H9 (cell line): ENCODE results near the gene SETBP1. TPM values are rescaled to one million over a fixed set of nuclear protein-coding genes. Genes with fewer than 3 reads are reported as not detected.

Experiments
- DNase-seq: peaks from one replicate; pipeline ENCODE4 v3.0.0-alpha.2; 2017
- H2AFZ ChIP-seq: one replicate; pipeline ENCODE4 v1.6.1; 2013; ENCODE audit warnings: mild to moderate bottlenecking, low read length, control low read depth, moderate library complexity
- H2AK5ac ChIP-seq: 2 replicates; pipeline ENCODE4 v1.6.1; 2013; ENCODE audit warnings: low read length, control low read depth, mixed read lengths; ENCODE audit not compliant: insufficient read length
- H2BK120ac ChIP-seq: one replicate; pipeline ENCODE4 v1.6.1; 2013; ENCODE audit warnings: low read depth, mild to moderate bottlenecking, low read length, control low read depth, inconsistent platforms; ENCODE audit not compliant: poor library complexity, severe bottlenecking
- H2BK12ac ChIP-seq: 2 replicates; pipeline ENCODE4 v1.6.1; 2013; ENCODE audit warnings: low read length, control low read depth, mixed read lengths, low read depth; ENCODE audit not compliant: insufficient read length
- H2BK15ac ChIP-seq: 2 replicates; pipeline ENCODE4 v1.6.1; 2013; ENCODE audit warnings: low read depth, low read length, control low read depth
- H2BK20ac ChIP-seq: one replicate; pipeline ENCODE4 v1.6.1; 2013; ENCODE audit warnings: low read depth, mild to moderate bottlenecking, low read length, control low read depth, inconsistent platforms; ENCODE audit not compliant: poor library complexity, severe bottlenecking
- H2BK5ac ChIP-seq: 2 replicates; pipeline ENCODE4 v1.6.1; 2013; ENCODE audit warnings: low read length, control low read depth, mixed read lengths; ENCODE audit not compliant: insufficient read length
- H3K14ac ChIP-seq: 2 replicates; pipeline ENCODE4 v1.6.1; 2013; ENCODE audit warnings: low read length, control low read depth; ENCODE audit not compliant: insufficient read depth
- H3K18ac ChIP-seq: 2 replicates; pipeline ENCODE4 v1.6.1; 2013; ENCODE audit warnings: low read depth, mild to moderate bottlenecking, mixed read lengths, low read length, control low read depth; ENCODE audit not compliant: insufficient read length
- H3K23ac ChIP-seq: 2 replicates; pipeline ENCODE4 v1.6.1; 2013; ENCODE audit warnings: low read length, control low read depth, mixed read lengths, low read depth; ENCODE audit not compliant: insufficient read length
- H3K23me2 ChIP-seq: 2 replicates; pipeline ENCODE4 v1.6.1; 2013; ENCODE audit warnings: low read depth, mild to moderate bottlenecking, mixed read lengths, low read length, control low read depth; ENCODE audit not compliant: insufficient read length, poor library complexity, severe bottlenecking
- H3K27ac ChIP-seq: 2 replicates; pipeline ENCODE4 v1.5.1; 2013; ENCODE audit warnings: low read length, control low read depth, mixed read lengths, low read depth; ENCODE audit not compliant: insufficient read length
- H3K27me3 ChIP-seq: 2 replicates; pipeline ENCODE4 v1.6.1; 2013; ENCODE audit warnings: low read length, control low read depth, inconsistent platforms; ENCODE audit not compliant: insufficient read depth
- H3K4ac ChIP-seq: 2 replicates; pipeline ENCODE4 v1.6.1; 2013; ENCODE audit warnings: low read depth, mild to moderate bottlenecking, control low read depth, inconsistent platforms, low read length, moderate library complexity
- H3K4me1 ChIP-seq: 2 replicates; pipeline ENCODE4 v1.6.1; 2013; ENCODE audit warnings: low read length, control low read depth, inconsistent platforms; ENCODE audit not compliant: insufficient read depth
- H3K4me2 ChIP-seq: 2 replicates; pipeline ENCODE4 v1.6.1; 2013; ENCODE audit warnings: low read length, control low read depth, mixed read lengths; ENCODE audit not compliant: insufficient read length, insufficient read depth
- H3K56ac ChIP-seq: 2 replicates; pipeline ENCODE4 v1.6.1; 2013; ENCODE audit warnings: low read depth, mild to moderate bottlenecking, mixed read lengths, low read length, control low read depth; ENCODE audit not compliant: insufficient read length
- H3K79me1 ChIP-seq: 2 replicates; pipeline ENCODE4 v1.6.1; 2013; ENCODE audit warnings: low read depth, mild to moderate bottlenecking, moderate library complexity, low read length, control low read depth, inconsistent platforms; ENCODE audit not compliant: insufficient read depth, poor library complexity, severe bottlenecking
- H3K79me2 ChIP-seq: 2 replicates; pipeline ENCODE4 v1.6.1; 2013; ENCODE audit warnings: low read length, control low read depth, inconsistent platforms; ENCODE audit not compliant: insufficient read depth
- H3K9ac ChIP-seq: 2 replicates; pipeline ENCODE4 v1.6.1; 2013; ENCODE audit warnings: low read length, control low read depth, mixed read lengths; ENCODE audit not compliant: insufficient read length; ENCODE audit errors: extremely low read depth
- H3K9me3 ChIP-seq: one replicate; pipeline ENCODE4 v1.6.1; 2013; ENCODE audit warnings: low read depth, low read length, inconsistent platforms; ENCODE audit not compliant: control insufficient read depth
- H3T11ph ChIP-seq: one replicate; pipeline ENCODE4 v1.6.1; 2013; ENCODE audit warnings: mild to moderate bottlenecking, low read length, control low read depth, inconsistent platforms
- H4K20me1 ChIP-seq: one replicate; pipeline ENCODE4 v1.6.1; 2013; ENCODE audit not compliant: control insufficient read depth, insufficient read length, insufficient read depth
- H4K5ac ChIP-seq: 2 replicates; pipeline ENCODE4 v1.6.1; 2013; ENCODE audit warnings: low read depth, mild to moderate bottlenecking, mixed read lengths, low read length, control low read depth; ENCODE audit not compliant: insufficient read length
- H4K8ac ChIP-seq: replicated peaks from 2 replicates; pipeline ENCODE4 v1.6.1; 2013; ENCODE audit warnings: low read length, control low read depth, mixed read lengths, low read depth; ENCODE audit not compliant: insufficient read length
- H4K91ac ChIP-seq: 2 replicates; pipeline ENCODE4 v1.6.1; 2013; ENCODE audit warnings: low read depth, mild to moderate bottlenecking, moderate library complexity, mixed read lengths, low read length, control low read depth; ENCODE audit not compliant: insufficient read length
- H3K27ac Mint-ChIP-seq, 3 experiments: 2 replicates in 2 of 3; 3 replicates in 1 of 3; pipeline ENCODE4 v1.8.0; 2020 to 2021; ENCODE audit warnings: mixed read lengths in 3 of 3, mild to moderate bottlenecking in 1 of 3, moderate library complexity in 1 of 3
- H3K27me3 Mint-ChIP-seq: 2 replicates; pipeline ENCODE4 v1.8.0; 2021; ENCODE audit warnings: low read depth, mild to moderate bottlenecking, moderate library complexity, mixed read lengths
- H3K36me3 Mint-ChIP-seq, 3 experiments: 2 replicates in 2 of 3; 3 replicates in 1 of 3; pipeline ENCODE4 v1.8.0; 2020 to 2021; ENCODE audit warnings: low read depth in 3 of 3, mixed read lengths in 3 of 3; ENCODE audit not compliant: insufficient read depth in 1 of 3
- H3K4me1 Mint-ChIP-seq, 2 experiments: 2 replicates each; pipeline ENCODE4 v1.8.0; 2020; ENCODE audit warnings: mixed read lengths in 2 of 2
- H3K4me3 Mint-ChIP-seq, 2 experiments: 2 replicates in 1 of 2; 3 replicates in 1 of 2; pipeline ENCODE4 v1.8.0; 2020 to 2021; ENCODE audit warnings: mild to moderate bottlenecking in 2 of 2, mixed read lengths in 2 of 2, moderate library complexity in 1 of 2
- H3K9me3 Mint-ChIP-seq, 2 experiments: 2 replicates in 1 of 2; 3 replicates in 1 of 2; pipeline ENCODE4 v1.8.0; 2020; ENCODE audit warnings: mild to moderate bottlenecking in 2 of 2, mixed read lengths in 2 of 2, moderate library complexity in 1 of 2
- WGBS: extraction: QIAGEN DNeasy Blood & Tissue Kit; methylation state at CpG from one replicate; pipeline ENCODE4 v1.1.7; 2013; ENCODE audit warnings: missing lambda C conversion rate, low lambda C conversion rate, mixed read lengths; ENCODE audit not compliant: insufficient read length; ENCODE audit errors: extremely low coverage; 5-methylcytosine and 5-hydroxymethylcytosine counted together
- total RNA-seq: library from RNA; stranded (reverse); gene quantifications from 2 replicates; pipeline ENCODE4 v1.2.1, GENCODE V29; 2021
- TF ChIP-seq, protein P1 (sequence below): fragments of 200-600 bp; sonication (generic); conservative IDR thresholded peaks from 3 replicates; pipeline ENCODE4 v1.8.0; 2021; ENCODE audit warnings: antibody characterized with exemption, mild to moderate bottlenecking

The SETBP1 gene
- total RNA-seq, 1 experiment from 2014 or later = 4.6 TPM

DNA sequence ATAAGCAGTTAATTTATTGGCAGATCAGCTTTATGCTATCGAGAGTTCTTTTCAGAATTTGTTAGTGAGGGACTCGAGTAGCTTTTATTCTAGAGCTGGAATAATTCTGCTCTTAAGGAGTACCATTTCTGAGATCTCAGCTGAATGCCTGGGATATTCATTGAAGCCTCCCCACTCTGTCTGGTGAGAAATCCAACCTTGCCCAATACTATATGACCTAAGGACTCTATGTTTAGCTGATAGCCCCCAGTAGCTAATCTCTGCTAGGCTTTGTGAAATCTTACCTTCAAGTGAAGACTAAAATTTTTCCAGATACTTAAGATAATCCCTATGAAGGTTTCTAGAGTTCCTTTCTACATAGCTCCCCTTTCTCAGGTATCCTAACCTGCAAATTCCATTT, 261.4 kb downstream of the SETBP1 start:
- peaks cover 97% of the 10 kb centered on the region for H3K27me3 Mint-ChIP-seq
- no peaks in the 10 kb centered on the region for H3K36me3 Mint-ChIP-seq
- H2AK5ac ChIP-seq = no peak overlapping the region
- WGBS = no CpG with 5 or more reads among the region's 2 CpGs
- H3K27ac Mint-ChIP-seq = no peak overlapping the region
- no peak overlapping the region for H3K23ac ChIP-seq
- H2BK20ac ChIP-seq = no peak overlapping the region
- no peaks in the 10 kb centered on the region for H3K79me2 ChIP-seq
- DNase-seq = no peak
- H4K8ac ChIP-seq = no peak overlapping the region
- H3K9me3 ChIP-seq = no peaks in the 10 kb centered on the region
- H4K20me1 ChIP-seq = no peaks in the 10 kb centered on the region
- no peak overlapping the region for H3K56ac ChIP-seq
- H2BK12ac ChIP-seq = no peak overlapping the region
- H2BK120ac ChIP-seq = no peak overlapping the region
- no peak overlapping the region for H2AFZ ChIP-seq
- H4K91ac ChIP-seq = no peak overlapping the region
- H3K79me1 ChIP-seq = no peaks in the 10 kb centered on the region
- H2BK5ac ChIP-seq = no peak overlapping the region
- H3K9ac ChIP-seq = no peak overlapping the region
- no peak overlapping the region for H3K4me2 ChIP-seq
- H3K27me3 ChIP-seq = peaks cover 2% of the 10 kb centered on the region; the same call in 1 of the 2 replicates
- peaks cover 43 to 51% of the 10 kb centered on the region in 2 experiments for H3K4me1 Mint-ChIP-seq
- no peak overlapping the region for H2BK15ac ChIP-seq
- no peak overlapping the region for H3K14ac ChIP-seq
- H3K18ac ChIP-seq = no peak overlapping the region
- TF ChIP-seq, protein P1, sequence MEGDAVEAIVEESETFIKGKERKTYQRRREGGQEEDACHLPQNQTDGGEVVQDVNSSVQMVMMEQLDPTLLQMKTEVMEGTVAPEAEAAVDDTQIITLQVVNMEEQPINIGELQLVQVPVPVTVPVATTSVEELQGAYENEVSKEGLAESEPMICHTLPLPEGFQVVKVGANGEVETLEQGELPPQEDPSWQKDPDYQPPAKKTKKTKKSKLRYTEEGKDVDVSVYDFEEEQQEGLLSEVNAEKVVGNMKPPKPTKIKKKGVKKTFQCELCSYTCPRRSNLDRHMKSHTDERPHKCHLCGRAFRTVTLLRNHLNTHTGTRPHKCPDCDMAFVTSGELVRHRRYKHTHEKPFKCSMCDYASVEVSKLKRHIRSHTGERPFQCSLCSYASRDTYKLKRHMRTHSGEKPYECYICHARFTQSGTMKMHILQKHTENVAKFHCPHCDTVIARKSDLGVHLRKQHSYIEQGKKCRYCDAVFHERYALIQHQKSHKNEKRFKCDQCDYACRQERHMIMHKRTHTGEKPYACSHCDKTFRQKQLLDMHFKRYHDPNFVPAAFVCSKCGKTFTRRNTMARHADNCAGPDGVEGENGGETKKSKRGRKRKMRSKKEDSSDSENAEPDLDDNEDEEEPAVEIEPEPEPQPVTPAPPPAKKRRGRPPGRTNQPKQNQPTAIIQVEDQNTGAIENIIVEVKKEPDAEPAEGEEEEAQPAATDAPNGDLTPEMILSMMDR = no peak
- H3K4me1 ChIP-seq = peaks cover 9% of the 10 kb centered on the region; the same call in 1 of the 2 replicates
- no peak overlapping the region for H3K27ac ChIP-seq
- no peak overlapping the region for H4K5ac ChIP-seq
- H3K9me3 Mint-ChIP-seq = no peaks in the 10 kb centered on the region; a peak in 1 of 5 replicates
- no peak overlapping the region for H3K4me3 Mint-ChIP-seq
- H3K23me2 ChIP-seq = no peaks in the 10 kb centered on the region
- H3K4ac ChIP-seq = no peak overlapping the region
- H3T11ph ChIP-seq = no peak overlapping the region
